ENCODE results near the gene EEF2KMT. TPM values are rescaled to one million over a fixed set of nuclear protein-coding genes. Genes with fewer than 3 reads are reported as not detected.
"Not testable (repeated sequence)": the region's sequence is repeated elsewhere in the genome, so short reads cannot be mapped to it uniquely, and the experiment has no call there.

EEF2KMT gene
- total and polyA plus RNA-seq, 2 donors (not counting 3 experiments of a cell fraction or from before 2014, with no cell fraction given), result 13.9 to 15.5 TPM

- H3K27ac ChIP-seq (ENCODE audit: insufficient read depth, low read depth, low read length); H3K9me1 ChIP-seq (replicated peaks; ENCODE audit: control insufficient read depth, extremely low read depth, insufficient read depth, low read length); H2AFZ ChIP-seq (ENCODE audit: low read depth, low read length); CTCF ChIA-PET; DNase-seq (ENCODE audit: low read depth, low spot score); intact Hi-C loops (cut with micrococcal nuclease); H3K4me1 ChIP-seq (ENCODE audit: control insufficient read depth, extremely low read depth, insufficient read depth, low read length); POLR2A ChIA-PET; H3K4me2 ChIP-seq (ENCODE audit: insufficient read depth, low read length); FAIRE-seq; H3K9ac ChIP-seq (replicated peaks; ENCODE audit: extremely low read depth, insufficient read depth, low read length); H3K79me2 ChIP-seq (ENCODE audit: control insufficient read depth, insufficient read depth, low read length); H3K36me3 ChIP-seq (ENCODE audit: control insufficient read depth in 2 of 2, extremely low read depth in 1 of 2, insufficient read depth in 2 of 2, low read length in 2 of 2); BruUV-seq (replicated peaks); H3K9me3 ChIP-seq (replicated peaks; ENCODE audit: control insufficient read depth, insufficient read depth, low read length); H3K27me3 ChIP-seq (ENCODE audit: control insufficient read depth in 2 of 2, insufficient read depth in 2 of 2, low read length in 2 of 2); dilution Hi-C loops (cut with MboI; ENCODE audit: extremely low pct_ligation_motif_present, low sequenced_read_pairs); H4K20me1 ChIP-seq (replicated peaks; ENCODE audit: control insufficient read depth, extremely low read depth, insufficient read depth, low read length); H3K4me3 ChIP-seq (replicated peaks in 1 of 3; ENCODE audit: insufficient read depth in 1 of 3, low read depth in 1 of 3, low read length in 3 of 3): not testable (repeated sequence)
Measured at GRCh38 chr16:5090592-5090991, 7.0 kb downstream of the EEF2KMT start.

- H3K27me3 ChIP-seq (ENCODE audit: control insufficient read depth in 2 of 2, insufficient read depth in 2 of 2, low read length in 2 of 2); H3K9me3 ChIP-seq (replicated peaks; ENCODE audit: control insufficient read depth, insufficient read depth, low read length); H3K27ac ChIP-seq (ENCODE audit: insufficient read depth, low read depth, low read length); H3K9ac ChIP-seq (replicated peaks; ENCODE audit: extremely low read depth, insufficient read depth, low read length); H4K20me1 ChIP-seq (replicated peaks; ENCODE audit: control insufficient read depth, extremely low read depth, insufficient read depth, low read length); H2AFZ ChIP-seq (ENCODE audit: low read depth, low read length); dilution Hi-C loops (cut with MboI; ENCODE audit: extremely low pct_ligation_motif_present, low sequenced_read_pairs); H3K4me2 ChIP-seq (ENCODE audit: insufficient read depth, low read length); H3K4me3 ChIP-seq (replicated peaks in 1 of 3; ENCODE audit: insufficient read depth in 1 of 3, low read depth in 1 of 3, low read length in 3 of 3); H3K36me3 ChIP-seq (ENCODE audit: control insufficient read depth in 2 of 2, extremely low read depth in 1 of 2, insufficient read depth in 2 of 2, low read length in 2 of 2); intact Hi-C loops (cut with micrococcal nuclease); H3K4me1 ChIP-seq (ENCODE audit: control insufficient read depth, extremely low read depth, insufficient read depth, low read length); CTCF ChIA-PET; BruUV-seq (replicated peaks); DNase-seq (ENCODE audit: low read depth, low spot score); FAIRE-seq; H3K79me2 ChIP-seq (ENCODE audit: control insufficient read depth, insufficient read depth, low read length); H3K9me1 ChIP-seq (replicated peaks; ENCODE audit: control insufficient read depth, extremely low read depth, insufficient read depth, low read length); POLR2A ChIA-PET: not testable (repeated sequence)
Measured at GRCh38 chr16:5089911-5090555, 7.6 kb downstream of the EEF2KMT start.

- not testable (repeated sequence) for BruUV-seq (replicated peaks); H3K9me3 ChIP-seq (replicated peaks; ENCODE audit: control insufficient read depth, insufficient read depth, low read length)
Measured at GRCh38 chr16:5088936-5089335, 8.7 kb downstream of the EEF2KMT start.

GRCh38 chr16:5088086-5088790 lies 9.4 kb downstream of the EEF2KMT start:
- POLR2A ChIA-PET; H3K9me1 ChIP-seq (replicated peaks; ENCODE audit: control insufficient read depth, extremely low read depth, insufficient read depth, low read length); H3K79me2 ChIP-seq (ENCODE audit: control insufficient read depth, insufficient read depth, low read length); intact Hi-C loops (cut with micrococcal nuclease); H3K27ac ChIP-seq (ENCODE audit: insufficient read depth, low read depth, low read length); H3K4me2 ChIP-seq (ENCODE audit: insufficient read depth, low read length); FAIRE-seq; H3K9ac ChIP-seq (replicated peaks; ENCODE audit: extremely low read depth, insufficient read depth, low read length); H3K4me3 ChIP-seq (replicated peaks in 1 of 3; ENCODE audit: insufficient read depth in 1 of 3, low read depth in 1 of 3, low read length in 3 of 3); H3K27me3 ChIP-seq (ENCODE audit: control insufficient read depth in 2 of 2, insufficient read depth in 2 of 2, low read length in 2 of 2); DNase-seq (ENCODE audit: low read depth, low spot score); H3K9me3 ChIP-seq (replicated peaks; ENCODE audit: control insufficient read depth, insufficient read depth, low read length); H3K4me1 ChIP-seq (ENCODE audit: control insufficient read depth, extremely low read depth, insufficient read depth, low read length); CTCF ChIA-PET; H2AFZ ChIP-seq (ENCODE audit: low read depth, low read length); dilution Hi-C loops (cut with MboI; ENCODE audit: extremely low pct_ligation_motif_present, low sequenced_read_pairs); H4K20me1 ChIP-seq (replicated peaks; ENCODE audit: control insufficient read depth, extremely low read depth, insufficient read depth, low read length); BruUV-seq (replicated peaks): not testable (repeated sequence)
- peaks cover 0 to 10% of the 10 kb centered on the region in 2 experiments for H3K36me3 ChIP-seq (ENCODE audit: control insufficient read depth in 2 of 2, extremely low read depth in 1 of 2, insufficient read depth in 2 of 2, low read length in 2 of 2)

More at GRCh38 chr16:5088936-5089335, 8.7 kb downstream of the EEF2KMT start:
- H3K36me3 ChIP-seq (ENCODE audit: control insufficient read depth in 2 of 2, extremely low read depth in 1 of 2, insufficient read depth in 2 of 2, low read length in 2 of 2); H3K4me2 ChIP-seq (ENCODE audit: insufficient read depth, low read length); H2AFZ ChIP-seq (ENCODE audit: low read depth, low read length); CTCF ChIA-PET; H4K20me1 ChIP-seq (replicated peaks; ENCODE audit: control insufficient read depth, extremely low read depth, insufficient read depth, low read length); FAIRE-seq; H3K9ac ChIP-seq (replicated peaks; ENCODE audit: extremely low read depth, insufficient read depth, low read length); POLR2A ChIA-PET; dilution Hi-C loops (cut with MboI; ENCODE audit: extremely low pct_ligation_motif_present, low sequenced_read_pairs); H3K27ac ChIP-seq (ENCODE audit: insufficient read depth, low read depth, low read length); DNase-seq (ENCODE audit: low read depth, low spot score); H3K79me2 ChIP-seq (ENCODE audit: control insufficient read depth, insufficient read depth, low read length); H3K9me1 ChIP-seq (replicated peaks; ENCODE audit: control insufficient read depth, extremely low read depth, insufficient read depth, low read length); intact Hi-C loops (cut with micrococcal nuclease); H3K27me3 ChIP-seq (ENCODE audit: control insufficient read depth in 2 of 2, insufficient read depth in 2 of 2, low read length in 2 of 2); H3K4me3 ChIP-seq (replicated peaks in 1 of 3; ENCODE audit: insufficient read depth in 1 of 3, low read depth in 1 of 3, low read length in 3 of 3); H3K4me1 ChIP-seq (ENCODE audit: control insufficient read depth, extremely low read depth, insufficient read depth, low read length): not testable (repeated sequence)

All from endothelial cell of umbilical vein (primary cell).